ENCODE data around the gene VPS36.
"Not testable (repeated sequence)": the region's sequence is repeated elsewhere in the genome, so short reads cannot be mapped to it uniquely, and the experiment has no call there.

The VPS36 gene

DNA sequence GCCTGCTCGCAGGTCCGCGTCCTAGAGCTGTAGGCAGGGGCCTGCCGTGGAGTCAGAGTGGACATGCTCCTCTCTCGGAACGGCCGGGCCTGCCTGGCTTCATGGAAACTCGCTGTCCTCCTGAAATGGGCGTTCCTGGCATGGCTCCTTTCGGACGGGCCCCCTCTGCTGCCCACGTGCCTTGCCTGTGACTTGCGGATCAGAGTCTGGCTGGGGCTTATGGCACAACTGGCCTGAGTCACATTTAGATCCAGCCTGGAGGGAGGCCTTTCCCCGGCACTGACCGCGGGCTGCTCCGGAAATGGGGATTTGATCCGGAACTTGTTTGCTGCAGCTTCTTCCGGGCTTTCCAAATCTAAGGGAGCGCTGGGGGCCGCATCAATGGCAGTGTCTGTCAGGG lies 72.5 kb downstream of the VPS36 start:
- DNase-seq (ENCODE audit: low spot score): no peak

DNA sequence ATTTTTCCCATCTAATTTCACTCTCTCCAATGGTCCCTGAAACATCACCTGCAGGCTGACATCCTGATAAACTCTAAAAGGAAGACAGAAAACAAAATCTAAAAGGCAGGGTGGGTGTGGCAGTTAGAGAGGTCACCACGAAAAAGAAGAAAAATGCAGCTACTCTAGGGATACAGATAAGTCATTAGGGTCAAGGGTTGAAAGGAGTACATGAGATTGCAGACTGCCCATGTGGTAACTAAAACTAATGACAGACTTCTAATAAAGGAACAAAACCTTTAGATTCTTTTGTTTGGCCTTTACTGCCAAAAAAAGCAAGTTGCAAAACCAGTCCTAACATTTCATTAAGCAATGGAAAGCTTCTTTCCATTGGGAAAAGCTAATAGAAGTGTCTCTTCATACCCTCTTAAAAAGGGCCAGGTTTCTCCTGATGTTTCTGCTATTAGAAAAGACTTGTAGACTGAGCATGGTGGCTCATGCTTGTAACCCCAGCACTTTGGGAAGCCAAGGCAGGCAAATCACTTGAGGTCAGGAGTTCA lies 75.5 kb downstream of the VPS36 start:
- DNase-seq (ENCODE audit: low spot score): no peak

GRCh38 chr13:52374389-52374788 lies 76.0 kb downstream of the VPS36 start:
- DNase-seq (ENCODE audit: low spot score): no peak

DNA sequence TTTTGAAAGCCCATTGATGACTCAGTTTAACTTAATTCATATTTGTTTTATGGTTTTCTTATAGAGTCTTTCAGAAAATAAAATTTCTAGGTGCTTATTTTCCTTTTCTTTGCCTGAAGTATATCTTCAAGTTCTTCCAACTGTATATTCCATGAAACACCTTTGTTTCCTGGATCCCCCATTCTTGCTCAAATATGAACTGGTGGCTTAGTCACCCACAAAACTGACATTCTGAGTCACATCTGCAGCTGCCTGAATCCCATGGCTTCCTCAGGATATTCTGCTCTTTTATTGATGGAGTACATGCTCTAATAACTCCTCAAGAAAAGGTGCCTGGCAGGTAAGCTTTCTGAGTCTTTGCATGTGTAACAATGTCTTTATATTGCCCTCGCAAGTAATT lies 77.2 kb downstream of the VPS36 start:
- not testable (repeated sequence) for DNase-seq (ENCODE audit: low spot score)

GRCh38 chr13:52371736-52372247 lies 78.6 kb downstream of the VPS36 start:
- no peak for DNase-seq (ENCODE audit: low spot score)

- no peak for DNase-seq (ENCODE audit: low spot score)
Observed at GRCh38 chr13:52366291-52366690, 84.1 kb downstream of the VPS36 start.
